D721Med (cell line): ENCODE results near the gene SPATA21.

Experiments used
- DNase-seq: peaks from one replicate; pipeline ENCODE4 v3.0.0; 2011; ENCODE audit warnings: low spot score; ENCODE audit not compliant: insufficient read length
- FAIRE-seq: peaks from 2 replicates; lab custom pipeline; 2011; peaks lifted over from hg19 to GRCh38; lab: Jason Lieb, UNC
- TF ChIP-seq, protein P1 (sequence below): IDR thresholded peaks from 2 replicates; pipeline ENCODE4 v1.5.1; 2012; ENCODE audit warnings: mild to moderate bottlenecking, control low read depth; ENCODE audit not compliant: insufficient read depth; ENCODE audit errors: missing control alignments

SPATA21 gene

DNA sequence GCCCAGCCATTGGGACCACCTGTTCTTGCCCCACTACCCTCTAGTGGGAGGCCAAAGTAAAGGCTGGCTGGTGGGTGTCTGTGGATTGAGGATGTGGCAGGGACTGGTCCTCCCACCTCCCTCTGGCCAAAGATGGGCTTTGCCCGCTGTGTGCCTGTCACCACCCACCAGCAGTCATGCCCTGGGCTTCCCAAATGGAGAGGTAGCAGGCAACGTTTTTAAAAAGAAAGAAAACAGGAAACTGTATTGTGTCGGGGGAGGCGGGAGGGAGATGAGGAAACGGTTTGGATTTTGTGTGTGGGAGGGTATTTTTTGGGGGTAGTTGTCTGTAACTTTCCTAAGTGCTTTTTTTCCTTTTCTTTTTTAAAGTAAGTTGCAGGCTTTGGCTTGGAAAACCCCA, 40.1 kb downstream of the SPATA21 start:
- DNase-seq (no peak), FAIRE-seq (no peak)
- TF ChIP-seq, protein P1, sequence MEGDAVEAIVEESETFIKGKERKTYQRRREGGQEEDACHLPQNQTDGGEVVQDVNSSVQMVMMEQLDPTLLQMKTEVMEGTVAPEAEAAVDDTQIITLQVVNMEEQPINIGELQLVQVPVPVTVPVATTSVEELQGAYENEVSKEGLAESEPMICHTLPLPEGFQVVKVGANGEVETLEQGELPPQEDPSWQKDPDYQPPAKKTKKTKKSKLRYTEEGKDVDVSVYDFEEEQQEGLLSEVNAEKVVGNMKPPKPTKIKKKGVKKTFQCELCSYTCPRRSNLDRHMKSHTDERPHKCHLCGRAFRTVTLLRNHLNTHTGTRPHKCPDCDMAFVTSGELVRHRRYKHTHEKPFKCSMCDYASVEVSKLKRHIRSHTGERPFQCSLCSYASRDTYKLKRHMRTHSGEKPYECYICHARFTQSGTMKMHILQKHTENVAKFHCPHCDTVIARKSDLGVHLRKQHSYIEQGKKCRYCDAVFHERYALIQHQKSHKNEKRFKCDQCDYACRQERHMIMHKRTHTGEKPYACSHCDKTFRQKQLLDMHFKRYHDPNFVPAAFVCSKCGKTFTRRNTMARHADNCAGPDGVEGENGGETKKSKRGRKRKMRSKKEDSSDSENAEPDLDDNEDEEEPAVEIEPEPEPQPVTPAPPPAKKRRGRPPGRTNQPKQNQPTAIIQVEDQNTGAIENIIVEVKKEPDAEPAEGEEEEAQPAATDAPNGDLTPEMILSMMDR: no peak

- DNase-seq: no peak
- TF ChIP-seq, protein P1: no peak
- no peak for FAIRE-seq
These were observed 40.6 kb downstream of the SPATA21 start for GRCh38 chr1:16396591-16396990.

- FAIRE-seq (no peak), DNase-seq (no peak)
- TF ChIP-seq, protein P1: no peak
These were observed 42.2 kb downstream of the SPATA21 start for GRCh38 chr1:16394977-16395376.

DNA sequence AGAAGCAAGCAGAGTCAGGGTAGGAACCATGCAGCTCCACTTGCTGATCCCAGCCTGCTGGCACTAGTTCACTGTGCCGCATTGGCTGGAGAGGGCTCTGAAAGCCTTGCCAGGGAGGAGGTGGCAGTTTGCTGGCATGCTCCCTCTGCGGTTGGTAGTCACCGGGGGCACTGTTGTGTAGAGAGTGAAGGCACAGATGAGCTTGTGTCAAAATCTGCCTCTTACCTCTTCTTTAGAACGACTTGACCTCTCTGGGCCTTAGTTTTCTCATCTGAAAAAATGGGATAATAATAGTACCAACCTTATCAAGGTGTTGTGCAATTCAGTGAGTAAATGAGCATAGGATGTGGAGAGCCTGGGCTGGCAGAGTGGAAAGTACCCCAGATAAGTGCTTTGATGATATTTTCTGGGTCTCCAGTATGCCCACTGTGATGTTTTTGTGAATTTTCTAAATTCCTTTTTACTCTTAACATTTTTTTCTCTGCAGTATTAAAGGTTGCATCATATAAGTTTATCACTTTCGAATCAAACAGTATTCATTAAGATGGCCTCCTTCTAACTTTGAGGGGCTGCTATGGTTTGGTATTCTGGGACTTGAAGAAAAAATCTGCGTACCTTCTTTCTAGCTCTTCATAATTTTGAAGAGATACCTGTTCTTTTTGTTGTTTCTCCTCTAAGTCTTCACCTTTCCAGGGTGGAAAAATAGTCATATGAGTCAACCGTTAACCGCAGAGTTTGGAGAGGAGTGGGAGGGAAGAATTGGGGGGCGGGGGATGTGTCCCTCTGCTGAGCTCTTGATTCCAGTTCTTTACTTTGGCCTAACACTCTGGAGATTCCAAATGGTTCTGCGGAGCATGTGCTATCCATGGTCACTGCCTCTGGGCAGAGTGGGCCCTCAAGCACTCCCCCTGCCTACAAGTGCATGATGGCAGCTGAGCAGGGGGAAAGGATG, 43.4 kb downstream of the SPATA21 start:
- DNase-seq: no peak
- no peak for FAIRE-seq
- TF ChIP-seq, protein P1: no peak

DNA sequence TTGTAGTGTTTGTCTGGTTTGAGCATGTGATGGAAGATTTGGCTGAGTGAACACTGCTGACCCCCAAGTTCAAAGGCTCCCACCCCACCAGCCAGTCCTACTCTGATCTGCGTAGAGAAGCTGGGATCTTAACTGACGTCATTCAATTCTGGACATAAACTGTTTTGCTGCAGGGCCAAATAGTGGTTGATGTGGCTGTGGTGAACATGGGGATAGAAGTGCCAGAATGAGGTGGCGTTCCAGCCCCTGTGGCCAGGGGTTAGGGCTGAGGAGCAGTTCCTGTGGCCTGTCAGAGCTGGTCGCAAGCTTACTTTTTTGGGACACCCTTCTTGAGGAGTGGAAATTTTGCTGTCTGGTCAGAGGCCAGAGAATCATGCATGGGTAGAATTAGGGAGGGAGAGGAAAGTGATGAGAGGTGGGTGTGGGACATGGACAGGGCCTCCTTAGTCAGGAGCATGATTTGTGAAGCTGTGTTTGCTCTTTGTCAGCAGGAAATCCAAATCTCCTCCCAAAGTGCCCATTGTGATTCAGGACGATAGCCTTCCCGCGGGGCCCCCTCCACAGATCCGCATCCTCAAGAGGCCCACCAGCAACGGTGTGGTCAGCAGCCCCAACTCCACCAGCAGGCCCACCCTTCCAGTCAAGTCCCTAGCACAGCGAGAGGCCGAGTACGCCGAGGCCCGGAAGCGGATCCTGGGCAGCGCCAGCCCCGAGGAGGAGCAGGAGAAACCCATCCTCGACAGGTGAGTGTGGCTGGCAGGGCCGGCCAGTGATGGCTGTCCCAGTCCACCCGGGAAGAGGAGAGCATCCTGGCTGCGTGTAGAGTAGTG, 44.3 kb downstream of the SPATA21 start:
- TF ChIP-seq, protein P1: no peak
- DNase-seq (no peak), FAIRE-seq (no peak)

- TF ChIP-seq, protein P1: no peak
- FAIRE-seq (no peak), DNase-seq (no peak)
These were observed 45.8 kb downstream of the SPATA21 start for GRCh38 chr1:16391411-16391810.
